ENCODE results near the gene HES2.
"Not testable (repeated sequence)": the region's sequence is repeated elsewhere in the genome, so short reads cannot be mapped to it uniquely, and the experiment has no call there.

The HES2 gene, protein sequence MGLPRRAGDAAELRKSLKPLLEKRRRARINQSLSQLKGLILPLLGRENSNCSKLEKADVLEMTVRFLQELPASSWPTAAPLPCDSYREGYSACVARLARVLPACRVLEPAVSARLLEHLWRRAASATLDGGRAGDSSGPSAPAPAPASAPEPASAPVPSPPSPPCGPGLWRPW

DNA sequence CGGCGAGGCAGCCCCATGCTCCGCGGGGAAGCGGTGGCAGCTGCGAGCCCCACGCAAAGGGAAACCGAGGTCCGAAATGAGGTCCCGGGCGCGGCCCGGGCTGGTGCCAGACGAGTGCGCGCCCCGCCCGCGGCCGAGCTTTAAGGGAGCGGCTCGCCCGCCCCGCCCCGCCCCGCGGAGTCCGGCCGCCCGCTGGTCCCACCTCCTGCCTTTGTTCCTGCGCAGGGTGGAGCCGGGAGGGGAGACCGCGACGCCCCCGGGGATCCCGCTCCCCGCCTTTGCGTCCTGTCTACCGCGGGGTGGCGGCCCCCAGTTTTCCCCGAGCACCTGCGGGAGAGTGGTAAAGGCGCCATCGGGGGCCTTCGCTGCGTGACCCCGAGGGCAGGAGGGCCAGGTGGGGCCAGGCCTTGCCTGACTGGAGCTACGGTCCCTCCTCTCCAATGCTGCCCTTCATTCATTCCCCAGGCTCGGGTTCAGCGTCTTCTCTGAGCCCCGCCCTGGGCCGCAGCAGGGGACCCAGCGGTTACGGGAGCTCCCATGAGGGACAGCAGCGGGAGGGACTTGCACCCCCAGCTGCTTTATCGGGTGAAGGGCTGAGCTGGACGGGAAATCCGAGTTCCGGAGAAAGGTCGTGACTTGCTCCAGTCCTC, at the start of gene HES2:
Gene HES2 (minus strand): TSS at position 116 of the 650 bp plus-strand sequence. CDS start 99 bp downstream, at position 17.
- no peak for DNase-seq

DNA sequence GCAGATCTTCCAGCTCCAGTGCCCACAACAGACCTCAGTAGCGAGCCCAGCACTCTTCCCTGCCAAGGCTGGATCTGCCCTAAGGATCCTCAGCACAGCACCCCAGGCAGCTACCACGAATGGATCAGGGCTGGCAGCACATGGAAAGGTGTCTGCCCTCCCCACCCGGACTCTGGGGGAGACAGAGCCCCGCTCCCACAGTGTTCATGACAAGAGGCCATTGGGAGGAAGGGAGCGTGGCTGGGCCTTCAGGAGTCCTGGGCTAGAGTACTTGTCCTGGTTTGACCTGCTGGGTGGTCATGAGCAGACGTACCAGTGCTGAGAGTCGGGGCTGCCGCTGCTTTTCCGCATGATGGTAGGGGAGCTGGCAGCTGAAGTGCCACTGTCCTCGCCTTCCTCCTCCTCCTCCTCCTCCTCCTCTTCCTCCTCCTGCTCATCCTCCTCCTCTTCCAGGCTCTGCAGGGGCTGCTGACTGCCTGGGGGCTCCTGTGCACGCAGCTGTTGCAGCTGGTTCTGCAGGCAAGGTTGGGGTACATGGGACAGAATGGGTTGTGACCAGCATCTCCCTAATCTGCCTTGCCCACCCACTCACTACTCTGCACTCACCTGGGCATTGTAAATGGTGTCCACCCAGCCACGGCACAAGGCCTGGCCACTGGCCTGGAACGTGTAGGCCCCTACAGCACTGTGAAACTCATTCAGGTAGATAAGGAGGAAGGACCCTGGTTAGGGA, 49.2 kb upstream of the HES2 start:
- DNase-seq = no peak

DNA sequence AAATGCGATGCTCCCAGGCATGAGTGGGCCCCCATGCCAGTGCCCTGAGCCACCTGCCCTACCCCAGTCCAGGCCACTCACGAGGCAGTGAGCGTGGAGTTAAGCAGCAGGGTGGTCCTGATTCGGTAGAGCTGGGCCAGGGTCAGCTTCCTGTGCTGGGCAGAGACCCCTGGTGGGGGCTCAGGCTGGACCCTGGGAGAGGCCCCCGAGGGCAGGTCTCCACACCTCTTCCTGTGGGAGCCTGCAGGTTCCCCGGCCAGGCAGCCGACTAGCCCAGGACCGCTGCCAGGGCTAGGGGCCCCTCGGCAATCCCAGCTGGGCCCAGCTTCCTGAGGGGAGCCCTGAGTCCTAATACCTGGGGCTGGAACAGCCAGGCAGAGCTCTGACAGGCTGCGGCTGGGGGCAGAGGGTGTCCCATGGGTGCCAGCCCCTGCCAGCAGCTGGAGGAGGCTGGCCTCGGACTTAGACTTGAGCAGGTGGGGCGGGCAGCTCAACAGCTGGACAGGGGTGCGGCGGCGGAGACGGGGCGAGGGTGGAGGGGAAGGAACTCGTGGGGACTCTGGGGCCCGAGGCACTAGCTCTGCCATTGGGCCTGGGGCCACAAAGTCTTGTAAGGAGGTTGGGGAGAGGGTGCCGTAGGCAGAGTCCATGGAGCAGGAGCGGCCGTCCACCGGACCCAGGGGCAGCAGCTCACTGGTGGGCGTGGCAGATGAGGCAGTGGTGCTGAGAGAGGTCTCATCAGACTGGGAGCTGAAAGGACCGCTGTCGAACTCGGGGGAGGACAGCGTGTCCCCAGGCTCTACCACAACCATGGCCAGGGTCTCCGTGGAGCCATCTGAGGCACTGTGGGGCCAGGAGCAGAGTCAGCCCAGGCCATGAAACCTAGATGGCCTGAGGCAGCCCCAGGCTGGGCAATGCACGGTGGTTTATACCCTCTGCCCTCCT, 48.3 kb upstream of the HES2 start:
- no peak for DNase-seq

DNA sequence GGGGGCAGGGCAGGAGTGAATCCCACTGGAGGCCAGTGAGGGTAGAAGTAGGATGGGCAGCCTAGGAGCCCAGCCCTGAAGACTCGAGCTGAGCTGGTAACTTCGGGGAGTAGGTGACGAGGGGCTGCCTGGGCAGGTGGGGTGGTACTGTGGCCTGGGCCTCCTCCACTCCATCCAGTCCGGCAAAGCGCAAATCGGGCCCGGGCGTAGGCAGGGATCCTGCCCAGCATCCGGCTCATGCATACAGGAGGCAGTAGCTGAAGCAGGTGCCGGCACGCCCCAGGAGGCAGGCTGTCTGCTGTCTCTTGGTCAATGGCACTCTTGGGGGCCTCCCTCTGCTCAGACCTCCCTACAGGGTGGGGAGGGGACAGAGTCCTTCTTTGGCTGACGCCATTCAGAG, 47.5 kb upstream of the HES2 start:
- DNase-seq = no peak

DNA sequence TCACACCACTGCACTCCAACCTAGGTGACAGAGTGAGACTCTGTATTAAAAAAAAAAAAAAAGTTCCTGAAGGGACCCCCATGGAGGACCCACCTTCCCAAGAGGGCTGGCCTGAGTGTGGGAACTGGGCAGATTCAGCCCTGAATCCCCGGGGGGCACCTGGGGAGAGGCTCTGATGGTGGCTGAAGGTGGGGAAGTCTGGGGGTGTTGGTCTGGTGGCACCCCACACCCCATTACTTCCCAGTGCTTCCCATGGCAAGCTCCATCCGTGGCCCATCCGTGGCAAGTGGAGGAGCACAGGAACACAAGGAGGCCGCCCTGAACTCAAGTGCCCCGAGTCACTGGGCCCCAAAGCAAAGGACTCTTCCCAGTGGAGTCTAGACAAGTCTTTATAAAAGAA, 47.0 kb upstream of the HES2 start:
- DNase-seq = no peak

DNA sequence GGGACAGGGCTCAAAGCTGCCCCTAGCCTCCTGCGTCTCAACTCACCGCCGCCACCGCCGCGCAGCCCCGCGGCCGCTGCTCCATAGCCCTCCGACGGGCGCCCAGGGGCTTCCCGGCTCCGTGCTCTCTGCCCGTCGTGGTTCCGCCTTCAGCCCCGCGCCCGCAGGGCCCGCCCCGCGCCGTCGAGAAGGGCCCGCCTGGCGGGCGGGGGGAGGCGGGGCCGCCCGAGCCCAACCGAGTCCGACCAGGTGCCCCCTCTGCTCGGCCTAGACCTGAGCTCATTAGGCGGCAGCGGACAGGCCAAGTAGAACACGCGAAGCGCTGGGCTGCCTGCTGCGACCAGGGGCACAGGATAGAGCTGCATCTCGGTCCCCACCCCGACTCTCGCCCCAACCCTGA, 46.3 kb upstream of the HES2 start, which contains the start of gene TNFRSF25:
Gene TNFRSF25 (minus strand): TSS at position 151 of the 400 bp plus-strand sequence. CDS start 66 bp downstream, at position 85.
- DNase-seq = no peak

DNA sequence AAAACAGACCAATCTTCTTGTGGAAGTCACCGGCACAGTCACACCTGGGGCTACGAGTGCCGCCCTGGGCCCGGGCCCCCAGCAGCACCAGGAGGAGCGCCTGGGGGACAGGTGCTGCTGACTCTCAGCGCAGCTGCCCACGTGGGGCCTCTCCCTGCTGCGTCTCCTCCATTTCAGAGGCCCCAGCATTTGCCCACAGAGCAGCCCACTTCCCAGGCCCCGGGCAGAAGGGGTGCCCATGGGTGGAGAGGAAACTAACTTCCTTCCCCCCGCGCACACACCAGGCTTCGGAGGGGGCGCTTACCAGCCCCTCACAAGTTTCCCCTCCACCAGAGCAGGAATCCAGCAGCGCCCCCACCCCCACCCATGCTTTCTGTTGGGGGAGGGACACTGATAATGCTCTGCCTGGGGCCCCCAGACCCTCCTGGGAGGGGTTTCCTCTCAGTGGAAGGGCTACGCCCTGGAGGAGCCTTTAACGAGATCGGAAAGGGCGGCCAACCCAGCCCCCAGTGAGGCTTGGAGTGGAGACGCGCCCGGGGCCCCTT, 45.8 kb upstream of the HES2 start:
- DNase-seq = no peak

DNA sequence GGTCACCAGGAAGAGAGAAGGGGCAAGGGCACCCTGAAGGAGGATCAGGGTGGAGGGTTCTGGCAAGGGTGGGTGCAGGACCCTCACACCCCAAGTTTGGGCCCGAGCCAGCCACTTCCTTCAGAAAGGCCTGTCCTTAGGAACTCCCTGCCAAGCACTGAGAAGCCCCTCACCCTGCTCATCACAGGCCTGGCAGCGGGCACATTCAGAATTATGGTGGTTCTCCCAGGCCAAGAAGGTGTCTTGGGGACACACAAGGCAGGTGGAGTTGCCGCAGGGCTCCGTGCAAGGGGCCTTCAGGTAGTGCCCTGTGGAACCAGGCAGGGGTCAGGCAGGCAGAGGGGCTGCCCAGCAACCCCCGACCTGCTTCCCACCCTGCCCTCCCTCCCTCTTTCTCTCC, 45.2 kb upstream of the HES2 start:
- no peak for DNase-seq

DNA sequence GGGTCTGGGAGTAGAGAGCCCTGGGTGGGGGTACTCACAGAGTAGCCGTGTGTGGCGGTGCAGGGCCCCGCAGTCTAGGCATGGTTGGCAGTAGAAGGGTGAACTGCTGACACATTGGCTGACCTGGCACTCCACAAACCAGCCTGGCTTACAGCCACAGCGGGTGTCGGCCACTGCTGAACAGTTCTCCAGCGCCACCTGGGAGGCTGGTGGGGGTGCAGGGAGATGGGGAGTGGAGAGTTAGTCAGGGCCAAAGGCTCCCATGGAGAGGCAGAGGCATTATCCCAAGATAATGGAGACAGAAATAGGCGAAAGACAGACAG, 44.8 kb upstream of the HES2 start:
- no peak for DNase-seq

DNA sequence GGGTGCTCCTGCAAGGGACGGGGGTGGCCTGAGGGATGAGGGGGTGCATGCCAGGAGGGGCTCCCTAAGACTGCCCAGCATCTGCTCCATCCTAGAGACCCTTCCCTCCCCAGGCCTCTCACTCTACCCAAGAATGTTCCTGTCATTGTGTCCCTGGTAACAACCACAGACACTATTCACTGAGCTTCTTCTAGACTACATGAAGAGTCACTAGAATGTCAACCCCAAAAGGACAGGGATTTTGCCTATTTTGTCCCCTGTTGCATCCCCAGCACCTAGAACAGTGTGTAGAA, 43.3 kb upstream of the HES2 start:
- no peak for DNase-seq

DNA sequence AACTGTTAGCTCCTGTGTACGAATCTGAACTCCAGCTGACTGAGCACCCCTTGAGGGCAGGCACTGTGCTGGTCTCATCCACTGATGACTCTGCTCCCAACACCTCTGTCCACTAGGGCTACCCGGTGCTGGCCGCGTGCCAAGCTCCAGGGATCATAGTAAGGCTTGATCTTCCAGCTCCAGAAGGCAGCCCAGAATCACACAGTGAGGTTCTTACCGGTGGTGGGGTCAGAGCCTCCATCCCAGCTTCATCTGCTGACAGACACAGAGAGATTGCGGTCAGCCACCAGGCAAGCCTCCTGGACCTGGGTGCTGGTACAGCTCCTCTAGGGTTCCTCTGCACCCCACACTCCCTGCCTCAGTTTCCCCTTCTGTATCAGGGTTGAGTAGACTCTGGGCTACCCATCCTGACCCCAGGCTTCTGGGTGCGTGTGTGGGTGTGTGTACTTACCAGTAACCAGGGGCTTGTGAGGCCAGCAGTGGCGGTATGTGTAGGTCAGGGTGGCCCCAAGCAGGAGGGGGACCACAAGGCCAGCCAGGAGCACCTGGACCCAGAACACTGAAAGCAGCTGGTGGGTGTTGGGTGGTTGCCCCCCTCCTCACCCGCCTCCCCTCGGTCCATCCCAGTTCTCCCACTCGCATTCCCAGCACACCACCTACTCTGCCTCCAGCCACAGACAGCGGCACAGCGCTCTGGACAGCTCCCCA, 42.8 kb upstream of the HES2 start:
- DNase-seq = no peak

DNA sequence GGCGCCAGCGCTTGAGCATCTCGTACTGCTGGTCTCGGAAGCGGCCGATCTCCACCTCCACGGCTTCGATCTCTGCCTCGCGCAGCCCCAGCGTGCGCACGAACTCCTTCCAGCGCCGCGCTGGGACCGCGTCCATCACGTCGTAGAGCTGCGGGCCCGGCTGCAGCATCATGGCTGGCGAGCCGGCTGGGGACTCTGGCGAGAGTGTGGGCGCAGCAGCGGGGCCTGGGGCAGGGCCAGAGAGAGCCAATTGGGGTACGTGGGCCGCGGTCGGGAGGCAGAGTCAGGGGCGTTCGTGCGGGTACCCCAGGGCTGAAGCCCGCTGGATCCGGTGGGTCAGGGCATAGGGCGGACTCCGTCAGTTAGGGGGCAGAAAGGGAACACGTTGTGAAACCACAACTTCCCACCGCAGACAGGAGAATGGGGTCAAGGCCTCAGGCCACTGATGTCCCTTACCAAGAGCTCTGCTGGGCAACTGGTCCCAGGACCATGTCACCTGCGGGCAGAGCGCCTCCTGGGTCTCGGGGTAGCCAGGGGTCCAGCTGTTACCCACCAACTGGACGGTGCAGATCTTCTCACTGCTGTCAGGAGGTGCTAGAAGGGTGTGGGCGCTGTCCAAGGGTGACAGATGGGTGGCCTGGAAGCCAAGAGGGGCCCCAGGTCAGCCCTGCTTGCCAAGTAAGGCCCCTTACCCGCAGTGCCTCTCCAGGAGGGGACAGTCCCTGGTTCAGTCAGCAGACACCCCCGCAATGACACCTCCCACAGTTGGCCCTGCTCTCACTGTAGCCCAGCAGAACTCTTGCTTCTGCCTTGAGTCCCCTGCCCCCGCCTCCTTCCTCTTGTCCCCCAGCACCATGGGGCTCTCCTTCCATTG, 42.1 kb upstream of the HES2 start:
- DNase-seq = no peak

DNA sequence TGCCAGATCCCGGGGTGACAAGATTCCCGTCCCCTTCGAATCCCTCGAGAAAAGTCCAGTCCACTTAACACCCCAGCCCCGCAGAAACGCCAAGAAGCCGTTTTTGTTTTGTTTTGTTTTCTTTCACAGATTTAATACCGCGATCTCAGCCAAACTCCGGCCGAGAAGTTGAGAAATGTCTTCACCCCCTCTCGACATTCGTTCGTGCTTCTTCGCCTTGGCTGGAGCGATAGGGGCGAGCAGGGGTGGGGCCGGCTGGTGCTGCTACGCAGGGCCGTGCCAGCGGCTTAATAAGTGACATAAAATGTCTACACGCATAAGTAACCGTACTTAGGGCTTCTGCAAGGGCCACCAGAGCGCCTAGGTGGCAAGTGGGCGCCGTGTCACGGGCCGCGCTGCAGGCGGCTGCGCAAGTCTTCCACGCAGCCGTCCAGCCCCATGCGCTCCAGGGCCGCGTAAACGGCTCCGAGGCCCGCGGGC, 41.4 kb upstream of the HES2 start:
- DNase-seq = no peak

DNA sequence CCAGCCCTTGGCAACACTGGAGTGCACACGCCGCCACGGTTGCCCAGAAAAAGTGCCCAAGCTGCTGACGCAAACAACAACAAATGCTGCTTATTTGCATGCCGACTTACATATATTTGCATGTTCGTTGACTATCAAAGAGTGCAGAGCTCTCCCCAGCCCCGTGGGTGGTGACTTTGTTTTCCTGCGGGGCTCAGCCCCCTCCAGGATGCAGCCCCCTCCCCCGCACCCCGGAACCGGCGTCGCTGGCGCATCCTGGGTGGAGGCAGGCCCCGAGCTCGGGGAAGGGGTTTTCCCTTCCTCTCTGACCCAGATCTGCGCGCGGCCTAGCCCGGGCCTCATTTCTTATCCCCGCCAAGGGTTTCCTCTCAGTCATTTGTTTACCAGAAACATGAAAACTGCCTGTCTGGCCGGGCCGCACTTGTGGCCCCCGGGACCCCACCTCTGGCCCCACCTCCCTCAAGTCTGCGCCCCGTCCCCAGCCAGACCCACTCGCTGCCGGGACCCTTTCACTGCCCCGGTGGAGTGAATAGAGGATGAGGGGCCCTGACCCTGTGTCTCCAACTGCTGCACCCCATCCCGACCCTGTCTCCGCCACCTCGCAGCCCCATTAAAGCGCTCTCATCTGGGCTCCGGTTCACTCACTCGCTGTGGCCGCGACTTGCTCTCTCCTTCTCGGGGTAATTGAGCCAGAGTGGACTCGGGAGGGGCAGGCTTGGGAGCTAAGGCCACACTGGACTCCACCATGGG, 40.8 kb upstream of the HES2 start:
- DNase-seq = no peak

DNA sequence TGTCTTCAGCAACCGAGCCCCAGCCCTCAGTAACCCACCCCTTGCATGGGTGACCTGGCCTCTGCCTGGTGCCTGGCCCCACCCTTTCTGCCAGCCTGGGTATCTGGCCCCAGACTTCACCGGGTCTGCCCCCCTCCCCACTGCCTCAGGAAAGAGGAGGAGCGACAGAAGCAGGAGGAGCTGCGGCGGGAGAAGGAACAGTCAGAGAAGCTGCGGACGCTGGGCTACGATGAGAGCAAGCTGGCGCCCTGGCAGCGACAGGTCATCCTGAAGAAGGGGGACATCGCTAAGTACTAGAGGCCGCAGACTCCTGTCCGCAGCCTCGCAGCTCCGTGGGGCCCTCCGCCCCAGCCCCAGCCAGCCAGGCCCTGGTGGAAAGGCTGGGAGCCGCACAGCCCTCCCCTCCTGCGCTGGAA, 40.1 kb upstream of the HES2 start:
- DNase-seq = no peak

DNA sequence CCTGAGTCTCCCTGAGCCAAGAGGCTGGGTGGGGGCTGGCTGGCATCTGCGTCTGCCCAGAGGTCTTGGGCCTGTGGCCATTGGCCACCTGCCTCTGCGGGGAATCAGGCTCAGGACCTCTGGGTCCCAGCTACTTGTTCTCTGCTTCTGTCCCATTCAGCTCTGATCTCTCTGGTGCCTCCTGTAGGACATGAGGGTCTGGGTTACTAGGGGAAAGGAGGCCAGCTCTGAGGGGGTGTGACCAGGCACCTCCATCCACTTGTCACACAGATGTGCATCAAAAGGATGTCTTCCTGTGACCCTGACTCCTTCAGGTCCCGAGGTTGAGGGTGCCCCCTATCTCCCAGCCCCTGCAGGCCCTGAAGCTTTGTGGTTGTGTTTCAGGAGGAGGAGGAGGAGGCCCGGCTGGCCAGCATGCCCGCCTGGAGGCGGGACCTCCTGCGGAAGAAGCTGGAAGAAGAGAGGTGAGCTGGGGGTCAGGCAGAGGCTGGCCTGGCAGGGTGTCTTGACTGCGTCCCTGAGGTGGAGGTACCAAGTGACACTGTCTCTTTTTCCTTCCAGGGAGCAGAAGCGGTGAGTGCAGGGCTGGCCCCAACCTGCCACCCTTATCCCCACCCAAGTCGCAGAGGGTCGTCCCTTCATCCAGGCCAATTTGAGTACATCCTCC, 37.2 kb upstream of the HES2 start:
- DNase-seq = no peak

DNA sequence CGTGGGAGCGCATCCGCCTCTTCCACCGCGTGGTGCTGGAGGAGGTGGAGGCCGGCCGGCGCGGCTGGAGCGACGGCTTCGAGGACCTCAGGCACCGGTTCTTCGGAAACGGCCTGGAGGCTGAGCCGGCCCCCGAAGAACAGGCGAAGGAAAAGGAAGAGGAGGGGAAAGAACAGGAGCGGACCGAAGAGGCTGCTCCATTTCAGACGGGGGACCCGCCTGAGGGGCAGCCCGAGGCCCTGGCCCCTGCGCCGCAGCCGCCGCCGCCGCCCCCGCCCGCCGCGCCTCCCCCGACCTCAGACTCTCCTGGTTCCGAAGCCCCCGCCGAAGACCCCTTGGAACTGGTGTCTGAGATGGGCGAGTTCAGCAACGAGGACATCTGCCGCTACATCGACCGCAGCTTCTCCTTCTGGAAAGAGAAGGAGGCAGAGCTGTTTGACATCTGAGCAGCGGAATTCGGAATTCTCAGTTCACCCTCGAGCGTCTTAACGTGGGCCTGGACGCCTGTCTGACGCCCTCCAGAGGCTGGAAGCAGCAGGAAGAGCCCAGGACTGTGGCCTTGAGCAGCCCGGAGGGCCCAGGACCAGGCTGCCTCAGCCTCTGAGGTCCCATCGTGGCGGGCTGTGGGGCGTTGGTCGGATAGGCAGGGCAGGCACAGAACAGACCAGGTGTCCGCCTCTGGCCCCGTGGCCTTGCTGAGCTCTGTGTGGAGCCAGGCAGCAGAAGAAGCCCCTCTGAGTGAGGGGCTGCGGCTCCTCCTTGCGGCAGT, 36.2 kb upstream of the HES2 start:
- DNase-seq = not testable (repeated sequence)

DNA sequence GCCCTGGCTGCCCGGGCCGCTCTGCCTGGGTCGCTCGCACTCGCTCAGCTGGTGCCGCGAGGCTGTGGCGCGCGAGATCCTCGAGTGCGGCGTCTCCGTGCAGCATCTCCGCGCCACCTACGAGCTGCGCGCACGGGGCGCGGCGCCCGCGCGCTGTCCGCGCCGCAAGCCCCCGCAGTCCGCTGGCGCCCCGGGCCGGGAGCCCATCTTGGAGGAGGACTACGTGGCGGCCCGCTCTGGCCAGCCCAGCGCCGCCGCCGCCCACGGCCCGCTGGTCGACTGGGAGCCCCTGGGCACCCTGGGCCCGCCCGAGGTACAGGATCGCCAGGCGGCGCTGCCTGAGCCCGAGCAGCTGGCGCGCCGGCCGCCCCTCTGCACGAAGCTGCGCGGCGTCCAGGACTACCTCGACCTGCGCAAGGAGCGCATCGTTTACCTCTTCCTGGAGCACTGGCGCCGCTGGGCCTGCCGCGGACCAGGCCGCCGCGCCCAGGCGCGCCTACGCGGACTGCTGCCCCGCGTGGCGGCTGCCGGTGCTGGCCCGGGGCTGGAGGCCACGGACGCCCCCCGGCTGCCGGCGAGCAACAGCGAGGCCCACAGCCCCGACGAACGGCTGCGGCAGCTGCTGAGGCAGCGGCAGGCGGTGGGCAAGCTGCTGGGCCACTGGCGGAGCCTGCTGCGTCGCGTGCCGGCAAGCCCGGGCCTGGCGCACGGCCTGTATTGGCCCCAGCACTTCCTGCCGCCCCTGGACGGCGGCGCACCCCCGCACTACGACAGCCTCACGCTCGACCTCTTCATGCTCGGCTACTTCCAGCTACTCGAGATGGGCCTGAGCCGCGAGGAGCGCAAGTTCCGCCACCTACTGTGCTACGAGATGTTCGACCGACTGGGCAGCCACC, 35.4 kb upstream of the HES2 start:
- DNase-seq = no peak

All from GOT3 (cell line).